Activated CD4-positive, alpha-beta T cell treated with anti-CD3 and anti-CD28 coated beads, Interleukin-2, Interleukin-6, amounts not matched to agents 100 ng/mL and 50 ng/mL, durations not matched to agents 16 hours and 8 hours (primary cell): ENCODE data around the gene ACAP3.

ENCODE experiments used
- DNase-seq: peaks from one replicate; pipeline ENCODE4 v3.0.0-alpha.2; 2020

Gene ACAP3

DNA sequence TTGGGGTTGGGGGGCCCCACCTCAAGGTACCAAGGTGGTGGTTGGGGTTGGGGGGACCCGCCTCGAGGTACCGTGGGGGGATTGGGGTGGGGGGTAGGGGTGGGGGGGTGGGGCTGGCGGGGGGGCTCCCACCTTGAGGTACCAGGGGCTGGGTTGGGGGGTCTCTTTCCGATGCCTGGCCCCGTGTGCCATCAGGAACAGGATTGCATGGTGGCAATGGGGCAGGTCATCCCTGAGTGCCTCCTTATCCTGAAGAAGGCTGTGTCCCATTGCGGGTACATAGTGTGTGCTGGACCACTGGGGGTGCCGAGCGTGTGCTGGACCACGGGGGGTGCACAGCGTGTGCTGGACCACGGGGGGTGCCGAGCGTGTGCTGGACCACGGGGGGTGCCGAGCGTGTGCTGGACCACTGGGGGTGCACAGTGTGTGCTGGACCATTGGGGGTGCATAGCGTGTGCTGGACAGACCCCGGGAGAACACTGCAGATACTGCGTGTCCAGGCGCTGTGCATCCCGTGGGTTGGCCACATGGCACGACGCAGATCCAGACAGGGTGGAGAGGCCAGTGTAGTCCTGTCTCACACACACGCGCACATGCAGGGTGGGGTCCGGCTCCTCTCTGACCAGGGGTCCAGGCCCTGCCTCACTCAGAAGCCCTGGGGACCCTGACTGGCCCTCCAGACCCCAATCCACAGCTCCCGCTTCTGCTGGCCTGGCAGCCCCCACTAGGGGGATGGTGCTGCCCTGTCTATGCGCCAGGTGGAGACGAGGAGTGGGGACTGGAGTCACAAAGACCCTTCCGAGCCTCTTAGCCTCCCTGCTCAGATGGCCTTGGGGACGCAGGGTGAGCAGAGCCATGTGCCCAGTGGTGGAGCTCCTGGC is 23.3 kb downstream of the ACAP3 start:
- DNase-seq, result no peak

DNA sequence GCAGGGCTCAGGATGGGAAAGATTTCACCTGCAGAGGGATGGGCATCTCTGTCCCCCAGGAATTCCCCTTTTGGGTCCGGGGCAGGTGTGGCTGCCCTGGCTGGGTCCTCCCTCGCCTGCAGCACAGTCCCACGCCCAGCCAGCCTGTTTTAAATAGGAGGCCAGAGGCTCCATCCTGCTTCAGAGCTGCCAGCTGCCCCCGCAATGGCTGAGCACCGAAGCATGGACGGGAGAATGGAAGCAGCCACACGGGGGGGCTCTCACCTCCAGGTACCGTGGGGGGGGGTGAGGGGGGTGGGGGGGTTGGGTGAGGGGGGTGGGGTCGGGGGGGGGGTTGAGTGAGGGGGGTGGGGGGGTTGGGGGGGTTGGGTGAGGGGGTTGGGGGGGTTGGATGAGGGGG is 23.9 kb downstream of the ACAP3 start:
- DNase-seq, result no peak

DNA sequence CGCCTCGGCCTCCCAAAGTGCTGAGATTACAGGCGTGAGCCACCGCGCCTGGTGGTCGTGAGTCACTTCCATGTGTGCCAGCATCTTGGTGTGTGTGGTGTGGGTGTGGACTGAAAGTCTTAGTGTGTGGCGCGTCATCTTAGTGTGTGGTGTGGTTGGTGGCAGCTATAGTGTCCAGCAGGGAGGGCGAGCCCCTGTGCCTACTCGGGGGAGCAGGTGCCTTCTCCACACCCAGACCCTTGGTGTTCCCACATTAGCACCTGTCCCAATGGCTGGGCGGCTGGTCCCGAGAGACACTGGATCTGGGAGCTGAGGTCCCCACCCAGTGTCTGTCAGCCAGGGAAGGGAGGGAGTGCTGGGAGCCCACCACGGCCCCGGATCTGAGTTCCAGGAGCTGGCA is 24.7 kb downstream of the ACAP3 start:
- DNase-seq, result no peak

DNA sequence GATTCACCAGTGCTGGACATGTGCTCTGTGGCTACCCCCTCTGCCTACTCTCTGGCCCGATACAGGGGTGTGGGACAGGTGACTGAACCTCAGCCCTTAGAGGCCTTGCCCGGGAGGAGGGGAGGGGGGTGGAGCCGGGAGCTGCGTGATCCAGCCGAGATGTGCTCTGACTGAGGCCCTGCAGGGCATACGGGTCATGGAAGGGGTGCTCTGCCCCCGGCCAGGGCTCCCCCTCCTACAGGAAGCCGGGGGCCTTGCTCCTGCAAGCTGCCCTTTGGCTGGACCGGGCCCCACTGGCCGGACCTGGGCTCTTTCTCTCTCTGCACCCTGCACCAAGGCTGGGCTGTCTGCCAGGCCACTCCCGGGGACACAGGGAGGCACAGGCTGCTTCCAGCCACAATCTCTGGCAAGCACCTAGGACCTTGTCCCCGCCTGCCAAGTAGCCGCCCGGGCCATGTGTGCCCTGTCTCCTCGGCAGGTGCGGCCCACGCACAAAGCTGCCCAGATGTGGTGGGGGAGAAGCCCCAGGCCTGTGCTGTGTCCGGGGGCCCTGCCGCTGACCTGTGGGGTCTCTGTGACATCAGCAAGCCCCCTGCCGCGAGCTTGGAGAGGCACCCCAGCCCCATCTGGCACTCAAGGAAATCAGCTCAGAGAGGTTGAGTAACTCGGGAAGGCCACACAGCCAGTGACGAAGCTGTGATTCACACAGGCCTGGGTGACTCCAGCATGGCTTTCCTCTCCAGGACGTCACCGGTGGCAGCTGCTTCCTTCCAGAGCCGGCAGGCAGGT is 26.0 kb downstream of the ACAP3 start:
- DNase-seq, result no peak

DNA sequence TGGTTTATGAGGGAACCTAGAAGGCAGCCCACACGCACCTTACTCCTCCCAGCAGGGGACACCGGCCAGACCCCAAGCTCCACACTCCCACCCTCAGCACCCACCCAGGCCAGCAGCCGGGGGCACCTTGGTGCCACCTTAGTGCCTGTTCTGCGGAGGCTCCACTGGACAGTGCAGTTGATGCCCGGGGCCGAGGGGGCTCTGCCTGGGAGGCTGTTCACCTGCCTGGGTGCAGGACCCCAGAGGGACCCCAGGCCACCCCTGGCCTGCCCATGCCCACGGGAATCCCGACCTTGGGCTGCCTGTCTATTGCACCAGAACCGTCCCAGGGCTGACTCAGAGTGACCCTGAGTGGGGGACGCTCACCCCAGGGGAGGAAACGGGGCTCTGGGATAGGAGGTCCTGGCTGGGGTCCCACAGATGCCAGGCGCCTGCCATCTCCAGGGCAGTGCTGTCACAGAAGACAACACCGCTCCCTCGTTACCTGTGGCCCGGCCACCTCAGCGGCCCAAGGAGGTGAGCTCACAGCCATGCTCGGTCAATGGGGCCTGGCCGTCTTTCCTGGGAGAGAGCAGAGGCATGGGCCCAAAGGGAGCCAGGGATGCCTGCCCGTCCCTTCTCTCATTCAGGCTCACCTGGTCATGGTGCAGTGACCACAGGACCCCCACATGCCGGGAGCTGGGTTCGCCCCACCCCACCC is 26.8 kb downstream of the ACAP3 start:
- DNase-seq, result no peak

DNA sequence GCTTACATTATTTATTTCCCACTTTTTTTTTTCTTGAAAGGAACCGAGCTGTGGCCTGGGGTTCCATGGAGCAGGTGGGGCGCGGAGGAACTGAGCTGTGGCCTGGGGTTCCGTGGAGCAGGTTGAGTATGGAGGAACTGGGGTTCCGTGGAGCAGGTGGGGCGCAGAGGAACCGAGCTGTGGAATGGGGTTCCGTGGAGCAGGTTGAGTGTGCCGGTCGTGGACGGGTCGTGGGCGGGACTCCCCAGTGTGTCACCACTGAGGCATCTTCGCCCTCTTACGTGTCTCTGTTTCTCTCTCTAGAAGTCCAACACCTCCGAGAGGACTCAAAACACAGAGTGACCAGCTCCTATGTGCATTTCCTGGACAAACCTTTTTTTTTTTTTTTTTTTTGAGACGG is 28.7 kb downstream of the ACAP3 start:
- no peak for DNase-seq

DNA sequence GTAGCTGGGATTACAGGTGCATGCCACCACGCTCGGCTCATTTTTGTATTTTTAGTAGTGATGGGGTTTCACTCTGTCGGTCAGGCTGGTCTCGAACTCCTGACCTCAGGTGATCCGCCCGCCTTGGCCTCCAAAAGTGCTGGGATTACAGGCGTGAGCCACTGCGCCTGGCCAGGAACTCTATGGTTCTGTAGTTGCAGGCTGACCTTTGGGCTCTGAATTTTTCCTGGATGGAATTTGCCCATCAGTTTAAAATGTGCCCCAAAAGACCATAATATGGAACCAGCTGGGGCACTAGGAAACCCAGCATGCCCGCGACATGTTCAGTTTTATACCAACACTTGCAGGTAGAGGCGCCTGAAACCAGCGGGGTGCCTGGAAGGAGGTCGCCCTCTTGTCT is 29.1 kb downstream of the ACAP3 start:
- DNase-seq, result no peak

DNA sequence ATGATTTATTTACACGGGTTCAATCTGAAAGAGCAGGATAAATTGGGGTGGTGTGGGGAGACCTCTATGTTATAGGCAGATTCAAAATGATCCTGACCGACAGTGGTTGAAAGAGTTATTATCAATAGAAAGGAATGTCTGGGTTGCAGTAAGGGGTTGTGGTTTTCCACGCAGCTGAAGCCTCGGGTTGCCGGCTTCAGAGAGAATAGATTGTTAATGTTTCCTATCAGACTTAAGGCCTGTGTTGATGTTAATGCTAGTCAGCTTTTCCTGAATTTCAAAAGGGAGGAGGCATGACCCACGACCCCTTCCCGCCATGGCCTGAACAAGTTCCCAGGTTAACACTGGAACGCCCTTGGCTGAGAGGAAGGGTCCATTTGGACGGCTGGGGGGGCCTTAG is 31.9 kb downstream of the ACAP3 start:
- DNase-seq, result no peak

DNA sequence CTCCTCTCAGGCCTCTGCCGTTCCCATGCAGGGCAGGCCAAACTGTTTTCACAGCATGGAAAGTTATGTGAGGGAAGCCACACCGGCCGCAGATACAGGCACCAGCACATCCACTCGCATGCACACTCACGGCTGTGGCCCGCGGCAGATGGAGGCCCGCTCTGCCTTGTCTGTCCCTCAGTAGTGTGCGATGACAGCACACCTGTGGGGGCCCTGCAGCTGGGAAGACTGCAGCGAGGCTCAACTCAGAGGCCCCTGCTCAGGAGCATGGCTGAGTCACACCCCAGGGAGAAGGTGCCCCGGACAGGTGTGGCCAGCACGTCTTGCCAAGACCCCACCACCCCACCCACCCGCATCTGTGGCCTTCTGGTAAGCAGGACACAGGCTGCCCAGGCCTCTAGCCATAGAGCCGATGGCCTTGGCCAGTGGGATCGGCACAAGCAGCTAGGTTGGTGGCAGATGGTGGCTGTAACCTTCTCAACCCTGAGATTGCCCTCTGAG is 32.7 kb downstream of the ACAP3 start:
- DNase-seq, result no peak

DNA sequence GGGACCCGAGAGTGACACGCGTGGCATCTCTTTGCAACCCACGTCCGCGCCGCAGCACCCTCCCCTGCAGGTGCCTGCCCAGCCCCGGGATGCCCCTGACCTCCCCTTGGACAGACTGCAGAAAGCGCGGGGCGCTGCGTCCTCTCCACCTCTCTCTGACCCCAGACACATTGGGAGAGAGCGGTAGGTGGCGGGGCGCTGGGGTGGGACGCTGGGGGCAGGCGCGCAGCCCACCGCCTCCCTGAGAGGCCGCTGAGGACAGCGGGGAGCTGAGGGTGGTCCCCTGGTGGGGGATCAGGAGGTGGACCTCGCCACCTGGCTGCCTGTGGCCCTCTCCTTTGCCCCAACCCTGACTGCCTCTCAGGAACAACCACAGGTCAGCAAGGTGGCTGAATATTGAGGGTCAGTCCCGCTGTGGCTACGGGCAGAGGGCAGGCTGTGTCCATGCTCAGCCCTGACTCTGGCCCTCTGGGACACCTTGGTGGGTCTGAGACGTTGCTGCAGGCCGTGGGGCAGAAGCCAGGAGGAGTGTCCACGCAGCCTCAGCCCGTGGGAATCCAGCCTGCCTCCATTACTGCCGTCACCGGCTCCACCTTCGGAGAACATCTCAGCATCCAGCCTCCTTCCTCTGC is 33.3 kb downstream of the ACAP3 start:
- DNase-seq, result no peak

DNA sequence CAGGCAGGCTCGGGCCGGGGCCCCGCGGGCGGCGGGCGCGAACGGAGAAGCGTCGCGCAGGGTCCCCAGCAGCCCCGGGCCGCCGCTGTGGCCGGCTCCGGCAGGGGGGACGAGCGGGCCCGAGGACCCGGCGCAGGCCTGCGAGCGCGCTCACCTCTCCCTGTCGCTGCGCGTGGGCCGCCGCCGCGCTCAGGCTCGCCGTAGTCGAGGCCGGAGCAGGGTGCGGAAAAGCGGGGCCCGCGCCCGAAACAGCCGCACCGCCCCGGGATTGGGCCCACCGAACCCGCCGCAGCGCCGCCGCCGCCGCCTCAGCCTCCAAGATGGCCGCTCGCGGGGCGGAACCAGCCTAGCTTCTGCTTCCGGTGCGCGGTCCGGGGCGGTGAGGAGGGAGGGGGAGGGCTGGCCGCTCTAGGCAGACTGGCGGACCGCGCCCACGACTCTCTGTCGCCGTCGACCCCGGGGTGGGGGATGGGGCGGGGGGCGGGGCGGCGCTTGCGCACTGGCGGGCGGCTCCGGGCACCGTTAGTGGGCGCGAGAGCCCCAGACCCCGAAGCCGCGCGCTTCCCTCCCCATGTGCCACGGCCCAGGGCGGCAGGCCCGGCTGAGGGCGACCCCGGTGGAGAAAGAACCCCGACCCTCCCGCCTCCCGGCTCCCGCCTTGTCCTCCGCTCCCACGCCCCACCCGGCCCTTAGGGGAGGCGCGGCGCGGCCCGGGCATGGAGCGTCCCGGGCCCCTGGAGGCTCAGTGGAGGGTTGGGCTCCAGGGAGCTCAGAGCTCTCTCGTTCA is 34.0 kb downstream of the ACAP3 start, which contains the start of gene UBE2J2:
Gene UBE2J2, minus strand, starts transcription at position 343 of the 787 bp plus-strand sequence. CDS start 5,862 bp downstream, outside the sequence.
- DNase-seq, result peak; percentile 95

DNA sequence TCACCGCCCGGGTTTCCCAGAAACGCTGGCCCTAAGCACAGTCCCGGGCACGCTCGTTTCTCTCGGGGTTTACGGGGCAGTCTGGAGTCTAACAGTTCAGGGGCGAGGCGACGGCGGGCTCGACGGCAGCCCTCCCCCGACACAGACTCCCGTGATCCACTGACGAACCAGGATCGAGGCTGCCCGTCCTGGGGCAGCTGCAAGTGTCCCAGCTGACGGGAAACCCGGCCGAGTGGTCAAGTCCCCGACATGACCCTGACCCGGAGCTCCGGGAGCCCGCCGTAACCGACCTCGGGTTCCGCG is 34.6 kb downstream of the ACAP3 start:
- DNase-seq, result no peak

DNA sequence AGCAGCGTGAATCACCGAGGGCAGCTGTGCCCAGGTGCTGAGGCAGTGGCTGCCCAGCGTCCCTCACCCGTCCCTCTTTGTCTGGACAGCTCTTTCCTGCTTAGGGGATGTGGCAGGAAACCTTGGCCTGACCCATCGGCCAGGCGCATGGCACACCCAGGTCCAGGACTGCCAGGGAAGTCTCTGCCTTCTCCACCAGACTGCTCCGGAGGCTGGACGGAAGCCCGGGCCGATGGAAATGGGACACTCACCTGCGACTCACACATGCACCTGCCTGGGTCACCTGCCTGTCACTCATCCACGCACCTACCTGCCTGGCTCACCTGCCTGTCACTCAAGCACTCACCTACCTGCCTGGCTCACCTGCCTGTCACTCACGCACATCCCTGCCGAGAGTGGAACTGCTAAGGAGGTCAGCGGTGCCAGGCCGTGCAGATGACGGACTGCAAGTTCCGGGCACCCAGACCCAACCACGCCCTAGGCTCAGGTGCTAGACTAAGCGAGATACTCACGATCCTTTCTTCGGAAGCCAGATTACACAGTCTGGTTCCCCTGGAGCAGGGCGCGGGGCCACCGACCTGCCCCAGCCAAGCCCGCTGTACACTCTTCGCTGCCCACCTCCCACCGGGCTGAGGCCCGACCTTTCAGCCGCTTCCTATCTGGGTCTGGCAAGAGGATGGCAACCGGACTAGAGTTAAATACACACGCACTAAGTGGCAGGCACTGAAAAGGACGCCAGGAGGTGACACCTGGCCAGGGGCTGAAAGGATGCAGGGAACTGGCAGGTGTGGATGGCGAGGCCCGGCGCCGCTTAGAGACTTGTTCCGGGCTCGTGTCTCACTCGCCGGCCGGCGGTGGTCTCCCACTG is 35.2 kb downstream of the ACAP3 start:
- no peak for DNase-seq

DNA sequence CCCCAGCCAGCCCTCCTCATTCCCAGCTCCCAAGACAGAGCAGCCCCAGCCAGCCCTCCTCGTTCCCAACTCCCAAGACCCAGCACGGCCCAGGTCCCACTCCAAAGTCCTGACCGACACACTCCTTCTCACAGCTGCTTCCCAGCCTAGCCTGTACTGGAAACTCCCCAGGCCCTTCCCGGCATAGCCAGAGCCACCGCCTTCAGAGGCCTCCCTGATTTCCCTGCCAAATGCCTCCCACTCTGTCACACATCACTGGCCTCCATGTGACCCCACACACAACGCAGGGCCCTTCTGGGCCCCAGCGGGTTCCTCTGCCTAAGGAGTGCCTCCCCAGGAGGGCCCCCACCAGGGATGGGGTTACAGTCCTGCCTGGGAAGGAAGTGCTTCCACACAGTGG is 36.9 kb downstream of the ACAP3 start:
- no peak for DNase-seq

DNA sequence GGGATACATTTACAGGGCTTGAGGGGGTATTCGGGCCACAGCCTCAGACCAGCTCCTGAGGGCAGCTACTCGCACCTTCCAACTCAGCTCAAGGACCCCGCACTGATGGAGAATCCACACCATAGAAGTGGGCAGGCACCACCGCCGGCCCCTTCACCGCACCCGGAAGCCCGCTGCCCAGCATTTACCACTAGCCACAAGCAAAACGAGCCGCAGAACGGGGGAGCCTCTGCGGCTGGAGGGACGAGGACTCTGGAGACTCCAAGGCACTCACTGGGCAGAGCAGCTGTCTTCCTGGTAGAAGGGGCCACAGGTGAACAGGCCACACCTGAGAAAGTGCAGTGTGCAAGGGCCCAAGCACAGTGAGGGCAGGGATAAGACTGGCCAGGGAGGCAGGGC is 39.4 kb downstream of the ACAP3 start:
- DNase-seq, result no peak

DNA sequence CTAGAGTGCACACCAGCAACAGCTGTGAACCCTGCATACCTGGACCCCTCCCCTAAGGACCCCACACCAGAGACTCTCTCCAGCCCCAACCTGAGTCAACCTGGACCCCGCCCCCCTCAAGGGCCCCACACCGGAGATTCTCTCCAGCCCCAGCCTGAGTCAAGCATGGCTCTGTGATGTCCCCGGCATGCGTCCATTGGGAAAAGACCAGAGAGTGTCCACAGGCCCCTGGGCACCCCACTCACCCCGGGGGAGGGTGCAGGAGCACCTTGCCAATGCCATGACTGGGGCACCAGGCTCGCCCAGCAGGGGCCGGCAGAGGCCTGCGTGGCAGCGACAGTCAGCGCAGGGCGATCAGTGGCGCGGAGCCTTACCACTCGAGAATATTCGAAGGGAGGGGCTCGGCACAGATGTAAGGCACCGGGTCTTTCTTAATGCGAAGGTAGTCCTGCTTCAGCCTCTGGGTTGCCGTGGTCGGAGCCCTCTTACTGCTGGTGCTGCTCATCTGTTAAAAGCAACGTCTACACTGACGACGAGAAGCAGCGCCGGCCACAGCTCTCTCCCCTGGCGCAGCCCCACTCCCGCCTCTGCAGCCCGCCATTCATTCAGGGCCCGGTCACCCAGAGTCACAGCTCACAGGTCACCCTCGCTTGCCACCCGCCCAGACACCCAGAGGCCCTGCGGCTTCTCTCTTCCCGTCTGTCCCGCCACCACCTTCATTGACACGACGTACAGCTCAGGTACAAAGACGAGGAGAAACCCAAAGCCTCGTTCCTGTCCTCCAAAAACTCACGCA is 40.0 kb downstream of the ACAP3 start:
- DNase-seq, result no peak

DNA sequence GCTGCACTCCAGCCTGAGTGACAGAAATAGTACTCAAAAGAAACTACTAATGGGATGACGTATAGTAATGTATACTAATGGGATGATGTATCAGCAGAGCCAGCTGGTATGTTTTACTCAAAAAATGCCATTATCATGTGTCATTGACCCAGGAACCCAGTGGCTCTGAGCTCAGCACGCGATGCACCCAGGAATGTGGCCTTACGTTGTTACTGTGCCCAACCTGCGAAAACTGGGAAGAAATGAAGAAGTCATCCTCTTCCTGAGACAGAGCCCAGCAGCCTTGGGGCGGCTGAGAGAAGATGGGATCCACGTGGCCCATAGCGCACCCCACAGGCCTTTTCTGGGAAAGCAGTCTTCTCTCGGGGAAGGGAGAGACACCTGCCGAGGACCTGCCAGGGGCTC is 42.9 kb downstream of the ACAP3 start:
- no peak for DNase-seq

DNA sequence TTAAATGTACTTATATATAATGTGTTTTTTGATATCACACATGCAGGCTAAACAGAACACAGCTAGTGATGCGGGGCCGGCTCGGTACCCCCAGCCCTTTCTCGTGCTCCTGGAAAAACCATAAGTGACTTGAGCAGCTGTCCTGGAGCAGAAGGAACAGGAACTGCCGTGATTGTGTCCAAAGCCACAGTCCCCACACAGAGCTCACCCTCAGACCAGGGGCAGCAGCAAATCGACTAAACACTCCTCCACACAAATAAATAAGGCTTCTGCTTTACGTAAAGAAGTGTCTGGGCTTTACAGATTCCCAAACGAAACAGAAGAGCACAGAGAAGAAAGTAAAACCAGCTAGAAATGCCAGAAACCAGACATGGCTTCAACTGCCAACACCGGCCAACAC is 43.7 kb downstream of the ACAP3 start:
- no peak for DNase-seq

DNA sequence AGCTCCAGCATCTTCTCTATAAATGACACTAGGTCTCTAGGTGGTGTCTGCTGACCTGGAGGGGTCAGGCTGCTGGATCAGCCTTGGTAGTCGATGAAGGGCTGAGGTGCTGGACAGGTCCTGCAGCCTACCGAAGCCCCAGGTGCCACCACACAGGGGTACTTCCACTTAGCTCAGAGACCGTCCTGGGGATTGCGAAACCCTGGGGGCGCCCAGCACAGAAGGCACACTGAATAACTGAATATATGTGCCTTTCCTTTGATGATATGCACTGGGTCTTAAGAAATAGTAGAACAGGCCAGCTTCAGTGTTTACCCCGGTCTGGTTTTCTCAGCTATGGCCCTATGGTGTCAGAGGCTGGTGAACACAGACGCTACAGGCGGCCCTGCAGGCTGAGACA is 45.0 kb downstream of the ACAP3 start:
- DNase-seq, result no peak

DNA sequence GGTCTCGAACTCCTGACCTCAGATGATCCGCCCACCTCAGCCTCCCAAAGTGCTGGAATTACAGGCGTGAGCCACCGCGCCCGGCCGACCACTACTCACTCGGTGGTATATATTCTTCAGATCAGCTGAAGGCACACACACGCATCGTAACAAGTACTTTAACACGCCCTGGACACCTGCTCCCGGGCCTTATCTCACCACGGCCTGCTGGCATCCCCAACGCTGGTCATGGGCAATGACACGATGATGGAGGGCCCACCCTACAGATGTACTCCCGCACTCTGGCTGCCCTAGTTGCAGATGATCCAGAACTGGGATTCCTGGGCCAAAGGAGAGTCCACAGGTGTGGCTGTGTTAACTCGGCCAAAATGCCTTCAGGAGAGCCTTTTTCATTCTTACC is 45.7 kb downstream of the ACAP3 start:
- DNase-seq, result no peak
